K562 (cell line): ENCODE measurements around the gene TKTL1. TPM values are rescaled to one million over a fixed set of nuclear protein-coding genes. Genes with fewer than 3 reads are reported as not detected.

ENCODE experiments used
- ATAC-seq: fragments of 200-7000 bp; cut with Tn5 transposase; 3 replicates; pipeline ENCODE4 v1.9.1; 2020; ENCODE audit warnings: moderate library complexity
- BruUV-seq: library from RNA; stranded (reverse); fragments of 400-500 nt; replicated peaks from 2 replicates; lab custom pipeline; 2021; lab: Mats Ljungman, UMichigan
- CTCF ChIA-PET: fragments of 300-600 bp; formaldehyde crosslinking; extraction: SDS; loops from one replicate; lab custom pipeline; 2021; ENCODE audit warnings: low intra/inter-chr PET ratio; lab: Yijun Ruan, JAX
- POLR2A ChIA-PET: fragments of 300-600, 350-650 bp; sonication (Branson Sonifier 250); formaldehyde crosslinking; extraction: SDS; loops from one replicate; lab custom pipeline; 2021; ENCODE audit warnings: antibody characterized with exemption, inconsistent platforms; lab: Yijun Ruan, JAX
- DNase-seq, 4 experiments: peaks; one replicate each; pipeline versions ENCODE4 v3.0.0 to v3.0.0-alpha.2; 2011 to 2018; ENCODE audit warnings: low spot score in 3 of 4, mixed read lengths in 3 of 4; ENCODE audit errors: extremely low read depth in 1 of 4
- FAIRE-seq: peaks from 2 replicates; lab custom pipeline; 2011; peaks lifted over from hg19 to GRCh38; lab: Jason Lieb, UNC
- H2AFZ ChIP-seq: 2 replicates; pipeline ENCODE4 v1.6.0; 2011; ENCODE audit warnings: low read depth, low read length, control low read depth, inconsistent platforms
- H3K27ac ChIP-seq: fragments of 200-600 bp; 3 replicates; pipeline ENCODE4 v1.8.0; 2011; ENCODE audit warnings: low read depth, mild to moderate bottlenecking, control low read depth, inconsistent platforms, low read length, moderate library complexity, mixed read lengths; ENCODE audit errors: extremely low read depth
- H3K27me3 ChIP-seq, 2 experiments: fragments of 300-600 bp in 1 of 2; 2 replicates in 1 of 2; 3 replicates in 1 of 2; pipeline versions ENCODE4 v1.6.0 to v1.8.0; 2011; ENCODE audit warnings: inconsistent platforms in 2 of 2, low read length in 2 of 2, mild to moderate bottlenecking in 1 of 2, mixed read lengths in 1 of 2, moderate library complexity in 1 of 2; ENCODE audit not compliant: control insufficient read depth in 2 of 2, insufficient read depth in 2 of 2
- H3K36me3 ChIP-seq: fragments of 300-600 bp; 3 replicates; pipeline ENCODE4 v1.8.0; 2011; ENCODE audit warnings: mild to moderate bottlenecking, low read length, inconsistent platforms; ENCODE audit not compliant: control insufficient read depth, insufficient read depth
- H3K4me1 ChIP-seq, 2 experiments: fragments of 200-600 bp in 1 of 2; replicated peaks in 1 of 2; 2 replicates in 1 of 2; 3 replicates in 1 of 2; pipeline versions ENCODE4 v1.5.1 to v1.8.0; 2011; ENCODE audit warnings: inconsistent platforms in 2 of 2, low read length in 2 of 2, mild to moderate bottlenecking in 1 of 2, mixed read lengths in 1 of 2, moderate library complexity in 1 of 2; ENCODE audit not compliant: control insufficient read depth in 2 of 2, insufficient read depth in 2 of 2
- H3K4me2 ChIP-seq: 2 replicates; pipeline ENCODE4 v1.6.1; 2011; ENCODE audit warnings: low read length, control low read depth, inconsistent platforms, mixed read lengths; ENCODE audit not compliant: insufficient read depth
- H3K4me3 ChIP-seq: fragments of 200-600 bp; sonication (generic), shearing (Covaris generic); 2 replicates; pipeline ENCODE4 v1.5.1; 2016; ENCODE audit warnings: control low read depth, inconsistent platforms
- H3K79me2 ChIP-seq: fragments of 200-600 bp; 3 replicates; pipeline ENCODE4 v1.8.0; 2011; ENCODE audit warnings: low read length, inconsistent platforms; ENCODE audit not compliant: control insufficient read depth, insufficient read depth
- H3K9ac ChIP-seq, 2 experiments: 2 replicates each; pipeline versions ENCODE4 v1.6.0 to v1.6.1; 2011; ENCODE audit warnings: low read depth in 2 of 2, low read length in 2 of 2, control low read depth in 1 of 2, inconsistent platforms in 1 of 2, mild to moderate bottlenecking in 1 of 2, mixed read lengths in 1 of 2; ENCODE audit not compliant: insufficient read depth in 1 of 2
- H3K9me1 ChIP-seq: one replicate; pipeline ENCODE4 v1.6.0; 2011; ENCODE audit warnings: inconsistent platforms, mild to moderate bottlenecking, low read length, moderate library complexity; ENCODE audit not compliant: control insufficient read depth, insufficient read depth
- H3K9me3 ChIP-seq: replicated peaks from 2 replicates; pipeline ENCODE4 v1.5.1; 2011; ENCODE audit warnings: low read depth, low read length, inconsistent platforms; ENCODE audit not compliant: control insufficient read depth, insufficient read depth
- H4K20me1 ChIP-seq: replicated peaks from 2 replicates; pipeline ENCODE4 v1.6.1; 2011; ENCODE audit warnings: low read length, inconsistent platforms, mixed read lengths; ENCODE audit not compliant: control insufficient read depth, insufficient read depth
- CTBP1 ChIP-seq: fragments of 450-650 bp; IDR thresholded peaks from 2 replicates; pipeline ENCODE4 v1.6.1; 2016; ENCODE audit warnings: borderline replicate concordance
- CXXC5 ChIP-seq: fragments of 250-450 bp; sonication (Bioruptor Pico); IDR thresholded peaks from 2 replicates; pipeline ENCODE4 v1.8.0; 2022; ENCODE audit warnings: inconsistent platforms, mild to moderate bottlenecking, moderate library complexity
- ETV6 ChIP-seq, 3 experiments: fragments of 150-350 bp in 1 of 3; sonication (generic) in 1 of 3; formaldehyde crosslinking in 1 of 3; IDR thresholded peaks; 2 replicates each; pipeline versions ENCODE4 v1.6.1 to v1.8.0; 2014 to 2022; ENCODE audit warnings: borderline replicate concordance in 2 of 3, low read depth in 2 of 3, antibody characterized with exemption in 1 of 3, low read length in 1 of 3, mild to moderate bottlenecking in 1 of 3, missing genetic modification reagents in 1 of 3
- HMGN3 ChIP-seq: IDR thresholded peaks from 2 replicates; pipeline ENCODE4 v1.6.1; 2011; ENCODE audit warnings: borderline replicate concordance, low read depth, mild to moderate bottlenecking, mixed read lengths, low read length; ENCODE audit not compliant: insufficient read length; ENCODE audit errors: extremely low read depth
- MCM5 ChIP-seq: fragments of 450-650 bp; IDR thresholded peaks from 2 replicates; pipeline ENCODE4 v1.6.1; 2016; ENCODE audit warnings: low read depth
- NELFE ChIP-seq: IDR thresholded peaks from 2 replicates; pipeline ENCODE4 v1.6.1; 2011; ENCODE audit warnings: mild to moderate bottlenecking; ENCODE audit not compliant: insufficient read depth, insufficient read length
- NFXL1 ChIP-seq: fragments of 450-650 bp; formaldehyde crosslinking; IDR thresholded peaks from 2 replicates; pipeline ENCODE4 v1.4.0; 2021; ENCODE audit warnings: mild to moderate bottlenecking
- PHB ChIP-seq: fragments of 250-450 bp; sonication (Bioruptor Pico); IDR thresholded peaks from 2 replicates; pipeline ENCODE4 v1.5.0; 2021
- RAD21 ChIP-seq, 2 experiments: fragments of 250-450 bp in 1 of 2; fragments of 450-650 bp in 1 of 2; sonication (Bioruptor Pico) in 1 of 2; formaldehyde crosslinking in 1 of 2; IDR thresholded peaks in 1 of 2; conservative IDR thresholded peaks in 1 of 2; 2 replicates each; pipeline versions ENCODE4 v1.4.0 to v1.8.0; 2020 to 2022; ENCODE audit warnings: mild to moderate bottlenecking in 2 of 2, moderate library complexity in 1 of 2
- RBM14 ChIP-seq: fragments of 200-400 bp; formaldehyde crosslinking; IDR thresholded peaks from 2 replicates; pipeline ENCODE4 v1.6.1; 2018; ENCODE audit warnings: low read depth, mild to moderate bottlenecking, low read length, moderate library complexity, borderline replicate concordance; ENCODE audit not compliant: insufficient read depth
- SIRT6 ChIP-seq: IDR thresholded peaks from one replicate; pipeline ENCODE4 v1.6.1; 2012; ENCODE audit warnings: low read depth, mild to moderate bottlenecking, control low read depth, inconsistent platforms, low read length, moderate library complexity
- SOX6 ChIP-seq: fragments of 450-650 bp; IDR thresholded peaks from 2 replicates; pipeline ENCODE4 v1.6.1; 2014; ENCODE audit warnings: mild to moderate bottlenecking
- STAT5A ChIP-seq: IDR thresholded peaks from 2 replicates; pipeline ENCODE4 v1.6.1; 2012; ENCODE audit warnings: low read length, inconsistent platforms, borderline replicate concordance
- TCF3 ChIP-seq: sonication (generic); formaldehyde crosslinking; IDR thresholded peaks from 2 replicates; pipeline ENCODE4 v1.4.0; 2020; ENCODE audit warnings: mild to moderate bottlenecking, missing genetic modification reagents
- ZEB2 ChIP-seq: fragments of 450-650 bp; IDR thresholded peaks from 2 replicates; pipeline ENCODE4 v1.6.1; 2016
- ZNF23 ChIP-seq: fragments of 250-450 bp; sonication (Bioruptor Pico); IDR thresholded peaks from 2 replicates; pipeline ENCODE4 v1.4.0; 2020; ENCODE audit warnings: mild to moderate bottlenecking
- ZNF398 ChIP-seq: fragments of 250-450 bp; sonication (Bioruptor Pico); IDR thresholded peaks from 2 replicates; pipeline ENCODE4 v1.8.0; 2021; ENCODE audit warnings: moderate library complexity, mild to moderate bottlenecking, inconsistent platforms
- ZNF512 ChIP-seq: IDR thresholded peaks from 2 replicates; pipeline ENCODE4 v1.6.1; 2016; ENCODE audit warnings: missing genetic modification characterization, missing compliant biosample characterization
- WGBS: fragments of 100-300 bp; shearing (Covaris generic); methylation state at CpG from one replicate; pipeline ENCODE4 v1.1.6; 2016; ENCODE audit warnings: low coverage, mixed read lengths; ENCODE audit not compliant: insufficient coverage; ENCODE audit errors: missing lambda C conversion rate; 5-methylcytosine and 5-hydroxymethylcytosine counted together
- in situ Hi-C: fragments of 300-500 bp; cut with MboI; formaldehyde crosslinking; loops from 4 replicates; pipeline ENCODE4 v1.15.0; 2018; ENCODE audit warnings: inconsistent platforms, mixed read lengths
- intact Hi-C: fragments of 100-400 bp; cut with micrococcal nuclease; formaldehyde crosslinking; loops from 2 replicates; pipeline ENCODE4 v1.14.2; 2022
- polyA plus RNA-seq, 8 experiments: library from polyadenylated mRNA; depleted of rRNA in 4 of 8; stranded (reverse) in 5 of 8; unstranded in 3 of 8; fragments of >200 nt; fragmentation: Nextera tagmentation in 2 of 8; fragmentation: Illumina TruSeq in 1 of 8; extraction: Ambion mirVana in 2 of 8; extraction: Trizol in 1 of 8; gene quantifications; 2 replicates each; pipeline versions ENCODE4 v1.2.1 to v1.2.3, GENCODE V29; 2011 to 2014; ENCODE audit warnings: inconsistent platforms in 1 of 8, missing spikeins in 1 of 8
- total RNA-seq, 7 experiments: library from RNA; depleted of rRNA in 6 of 7; stranded (reverse); fragments of >200 nt in 6 of 7; fragmentation: Illumina TruSeq in 2 of 7; extraction: Trizol in 2 of 7; gene quantifications; 2 replicates each; pipeline versions ENCODE4 v1.2.1 to v1.2.3, GENCODE V29; 2011 to 2021; ENCODE audit warnings: low replicate concordance in 1 of 7

TKTL1 gene
- total and polyA plus RNA-seq, 9 of the 15 experiments (the other 6 are each of a cell fraction or from before 2014, with no cell fraction given): 0.18 to 0.71 (median 0.38) TPM

GRCh38 chrX:154298312-154298711 lies 2.7 kb downstream of the TKTL1 start:
- no peaks in the 10 kb centered on the region for H4K20me1 ChIP-seq
- POLR2A ChIA-PET: interaction anchor here (1.7 kb wide), 1 partner anchor 10 kb away, joined by 5 read pairs; no protein-coding TSS in a partner anchor
- H3K79me2 ChIP-seq: no peaks in the 10 kb centered on the region
- H3K9me3 ChIP-seq: no peaks in the 10 kb centered on the region
- H3K36me3 ChIP-seq: no peaks in the 10 kb centered on the region
- in situ Hi-C loops: no loop called here
- BruUV-seq: no TSS peak
- H3K27ac ChIP-seq: no peak overlapping the region
- H3K27me3 ChIP-seq: no peaks in the 10 kb centered on the region
- H3K4me3 ChIP-seq: no peak overlapping the region
- FAIRE-seq (no peak), ATAC-seq (no peak), DNase-seq (no peak)
- 63% methylated on average over 6 of the region's 7 CpGs for WGBS
- H3K9ac ChIP-seq: no peak overlapping the region
- TF ChIP-seq ZEB2 (no peak), MCM5 (no peak), ZNF23 (CRISPR knock-in tag) (no peak), ZNF512 (tag) (no peak), ZNF398 (no peak), NELFE (no peak), NFXL1 (CRISPR knock-in tag) (no peak), ETV6 (IDR thresholded peaks at IDR 0.05; ENCODE audit: borderline replicate concordance in 1 of 2, low read depth in 2 of 2, low read length in 1 of 2) (no peak), ETV6 (CRISPR knock-in tag; IDR thresholded peaks at IDR 0.05; ENCODE audit: borderline replicate concordance) (no peak), RBM14 (no peak), CXXC5 (no peak), HMGN3 (no peak), TCF3 (CRISPR knock-in tag) (no peak), PHB (CRISPR knock-in tag) (no peak), STAT5A (no peak), RAD21 (CRISPR knock-in tag; conservative IDR thresholded peaks at IDR 0.05 in 1 of 2, IDR thresholded peaks at IDR 0.05 in 1 of 2) (no peak), SIRT6 (no peak), SOX6 (no peak), CTBP1 (no peak)
- no peak overlapping the region for H2AFZ ChIP-seq
- intact Hi-C loops: no loop called here
- H3K9me1 ChIP-seq: no peaks in the 10 kb centered on the region
- no peak overlapping the region for H3K4me2 ChIP-seq
- H3K4me1 ChIP-seq: peaks cover 0 to 9% of the 10 kb centered on the region in 2 experiments; a peak in 1 of 5 replicates
- CTCF ChIA-PET: no interaction called here
